Parathyroid adenoma (tissue), 2 donors: ENCODE data around the gene TLR1.

Experiments used
- H2AFZ ChIP-seq: fragments of 300-600 bp; sonication (generic); one replicate; pipeline ENCODE4 v1.7.0; 2017; ENCODE audit warnings: antibody characterized with exemption, mild to moderate bottlenecking
- H3K27ac ChIP-seq: fragments of 300-600 bp; sonication (generic); one replicate; pipeline ENCODE4 v1.7.0; 2017
- H3K27me3 ChIP-seq: fragments of 300-600 bp; sonication (generic); one replicate; pipeline ENCODE4 v1.7.0; 2017; ENCODE audit warnings: low read length; ENCODE audit not compliant: control insufficient read depth, insufficient read depth
- H3K36me3 ChIP-seq: fragments of 300-600 bp; sonication (generic); one replicate; pipeline ENCODE4 v1.7.0; 2017; ENCODE audit warnings: low read length; ENCODE audit not compliant: control insufficient read depth, insufficient read depth
- H3K4me1 ChIP-seq: fragments of 300-600 bp; sonication (generic); one replicate; pipeline ENCODE4 v1.7.0; 2017; ENCODE audit warnings: control low read depth
- H3K4me2 ChIP-seq: fragments of 300-600 bp; sonication (generic); one replicate; pipeline ENCODE4 v1.7.0; 2017; ENCODE audit warnings: low read length
- H3K4me3 ChIP-seq: fragments of 300-600 bp; sonication (generic); one replicate; pipeline ENCODE4 v1.7.0; 2017; ENCODE audit warnings: low read depth, low read length
- H3K79me2 ChIP-seq: fragments of 300-600 bp; sonication (generic); one replicate; pipeline ENCODE4 v1.7.0; 2017; ENCODE audit warnings: control low read depth
- H3K9ac ChIP-seq: fragments of 300-600 bp; sonication (generic); one replicate; pipeline ENCODE4 v1.7.0; 2017; ENCODE audit warnings: mild to moderate bottlenecking
- H3K9me3 ChIP-seq: fragments of 300-600 bp; sonication (generic); one replicate; pipeline ENCODE4 v1.7.0; 2017; ENCODE audit warnings: low read length; ENCODE audit not compliant: control insufficient read depth
- TF ChIP-seq, protein P1 (sequence below): fragments of 300-600 bp; sonication (generic); IDR thresholded peaks from one replicate; pipeline ENCODE4 v1.7.0; 2017; ENCODE audit warnings: antibody characterized with exemption, mild to moderate bottlenecking
- donor health status: primary hyperparathyroidism.

Gene TLR1

DNA sequence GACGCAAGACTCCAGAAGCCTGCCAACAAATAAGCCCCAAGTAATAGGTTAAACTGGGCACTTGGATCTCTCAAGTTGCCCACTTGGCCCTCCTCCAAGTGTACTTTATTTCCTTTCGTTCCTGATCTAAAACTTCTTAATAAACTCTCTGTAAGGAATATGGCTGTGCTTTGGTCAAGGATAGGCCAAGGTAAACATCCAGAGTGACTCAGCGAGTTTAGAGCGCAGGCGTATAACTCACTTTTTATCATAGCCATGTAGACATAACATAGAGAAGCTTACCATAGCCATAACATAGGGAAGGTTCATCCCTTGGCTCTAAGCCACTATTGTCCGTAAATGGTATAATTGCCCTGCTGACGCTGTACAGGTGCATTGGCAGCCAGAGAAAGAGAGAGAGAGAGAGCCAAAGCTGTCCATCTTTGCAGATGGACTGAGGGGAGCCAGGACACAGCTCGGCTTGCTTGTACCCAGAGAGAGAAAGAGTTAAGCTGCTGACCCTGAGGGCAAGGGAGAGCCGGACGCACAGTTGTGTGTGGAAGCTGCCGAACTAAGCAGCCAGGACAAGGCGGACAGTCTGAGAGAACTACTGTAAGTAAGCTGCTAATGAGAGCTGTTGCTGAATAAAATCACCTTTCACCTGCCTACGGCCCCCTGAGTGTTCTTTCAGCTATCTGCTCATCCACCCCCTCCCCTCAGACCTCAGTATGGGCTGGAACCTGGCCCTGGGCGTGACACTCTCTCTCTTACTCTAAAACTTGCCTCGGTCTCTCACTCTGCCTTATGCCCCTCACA, 1.8 kb downstream of the TLR1 start:
- TF ChIP-seq, protein P1, sequence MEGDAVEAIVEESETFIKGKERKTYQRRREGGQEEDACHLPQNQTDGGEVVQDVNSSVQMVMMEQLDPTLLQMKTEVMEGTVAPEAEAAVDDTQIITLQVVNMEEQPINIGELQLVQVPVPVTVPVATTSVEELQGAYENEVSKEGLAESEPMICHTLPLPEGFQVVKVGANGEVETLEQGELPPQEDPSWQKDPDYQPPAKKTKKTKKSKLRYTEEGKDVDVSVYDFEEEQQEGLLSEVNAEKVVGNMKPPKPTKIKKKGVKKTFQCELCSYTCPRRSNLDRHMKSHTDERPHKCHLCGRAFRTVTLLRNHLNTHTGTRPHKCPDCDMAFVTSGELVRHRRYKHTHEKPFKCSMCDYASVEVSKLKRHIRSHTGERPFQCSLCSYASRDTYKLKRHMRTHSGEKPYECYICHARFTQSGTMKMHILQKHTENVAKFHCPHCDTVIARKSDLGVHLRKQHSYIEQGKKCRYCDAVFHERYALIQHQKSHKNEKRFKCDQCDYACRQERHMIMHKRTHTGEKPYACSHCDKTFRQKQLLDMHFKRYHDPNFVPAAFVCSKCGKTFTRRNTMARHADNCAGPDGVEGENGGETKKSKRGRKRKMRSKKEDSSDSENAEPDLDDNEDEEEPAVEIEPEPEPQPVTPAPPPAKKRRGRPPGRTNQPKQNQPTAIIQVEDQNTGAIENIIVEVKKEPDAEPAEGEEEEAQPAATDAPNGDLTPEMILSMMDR, result no peak
- H3K9me3 ChIP-seq, result no peaks in the 10 kb centered on the region
- no peak overlapping the region for H3K4me2 ChIP-seq
- H3K4me3 ChIP-seq, result no peak overlapping the region
- no peak overlapping the region for H3K27ac ChIP-seq
- H3K4me1 ChIP-seq, result no peaks in the 10 kb centered on the region
- H3K9ac ChIP-seq, result no peak overlapping the region
- no peaks in the 10 kb centered on the region for H3K27me3 ChIP-seq
- H3K36me3 ChIP-seq, result no peaks in the 10 kb centered on the region
- H2AFZ ChIP-seq, result no peak overlapping the region
- no peaks in the 10 kb centered on the region for H3K79me2 ChIP-seq

DNA sequence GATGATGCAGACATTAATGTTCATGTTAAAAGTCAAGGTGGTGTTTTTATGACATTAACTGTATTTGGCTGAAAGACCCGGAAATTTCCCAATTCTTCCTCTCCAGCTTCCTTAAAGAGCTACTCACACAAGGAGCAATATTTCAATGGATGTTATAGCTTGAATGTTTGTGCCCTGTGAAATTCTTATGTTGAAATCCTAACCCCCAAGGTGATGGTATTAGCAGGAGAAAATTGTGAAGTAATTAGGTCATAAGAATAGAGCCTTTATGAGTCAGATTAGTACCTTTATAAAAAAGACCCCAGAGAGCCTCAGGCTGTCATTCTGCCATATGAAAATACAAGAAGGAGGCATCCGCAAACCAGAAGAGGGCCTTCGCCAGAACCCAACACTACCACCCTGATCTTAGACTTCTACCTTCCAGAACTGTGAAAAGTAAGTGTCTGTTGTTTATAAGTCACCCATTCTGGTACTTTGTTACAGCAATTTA, 3.6 kb downstream of the TLR1 start:
- Histone ChIP-seq H3K79me2 (no peaks in the 10 kb centered on the region), H3K27ac (no peak overlapping the region), H3K4me1 (no peaks in the 10 kb centered on the region), H3K27me3 (no peaks in the 10 kb centered on the region), H2AFZ (no peak overlapping the region), H3K9me3 (no peaks in the 10 kb centered on the region), H3K9ac (no peak overlapping the region), H3K36me3 (no peaks in the 10 kb centered on the region), H3K4me3 (no peak overlapping the region), H3K4me2 (no peak overlapping the region)
- TF ChIP-seq, protein P1, result no peak

DNA sequence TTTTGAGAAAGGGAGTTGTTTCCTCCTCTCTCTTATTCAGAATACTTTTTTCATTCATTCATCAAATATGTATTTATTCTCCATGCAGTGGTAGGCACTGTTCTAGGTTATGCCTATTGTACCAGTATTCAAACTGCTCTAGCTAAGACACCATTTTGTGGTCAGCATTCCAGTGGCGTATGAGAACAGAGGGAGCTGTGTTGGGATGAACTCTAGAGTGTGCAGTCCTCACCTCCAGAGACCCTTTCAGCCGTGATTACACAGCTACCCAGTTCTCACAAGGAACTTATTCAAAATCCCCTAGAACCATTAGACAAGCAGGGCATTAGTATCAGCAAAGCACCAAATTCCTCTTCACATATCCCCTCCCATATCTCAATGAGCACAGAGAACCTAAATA, 4.2 kb downstream of the TLR1 start:
- Histone ChIP-seq H3K79me2 (no peaks in the 10 kb centered on the region), H3K4me3 (no peak overlapping the region), H3K9ac (no peak overlapping the region), H3K4me2 (no peak overlapping the region), H3K9me3 (no peaks in the 10 kb centered on the region), H3K27me3 (no peaks in the 10 kb centered on the region), H3K27ac (no peak overlapping the region), H3K4me1 (no peaks in the 10 kb centered on the region), H2AFZ (no peak overlapping the region), H3K36me3 (no peaks in the 10 kb centered on the region)
- TF ChIP-seq, protein P1, result no peak

DNA sequence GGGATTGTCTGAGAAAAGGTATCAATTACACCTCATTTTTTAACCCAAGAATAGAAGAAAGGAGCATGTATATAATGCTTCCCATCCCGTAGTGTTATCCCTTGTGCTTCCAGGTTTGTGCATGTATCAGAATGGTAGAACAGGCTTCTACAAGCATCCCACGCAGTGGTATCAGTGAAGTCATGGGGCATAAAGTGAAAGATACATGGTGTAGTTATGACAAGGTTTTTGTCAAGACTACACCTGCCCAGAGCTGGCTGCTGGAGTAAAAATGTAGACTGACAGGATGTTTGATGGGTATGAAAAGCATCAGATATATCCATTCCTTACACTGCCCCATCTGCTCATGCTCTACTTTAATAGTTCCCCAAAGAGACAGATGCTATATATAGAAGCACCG, 9.5 kb downstream of the TLR1 start:
- Histone ChIP-seq H2AFZ (no peak overlapping the region), H3K4me3 (no peak overlapping the region), H3K79me2 (no peaks in the 10 kb centered on the region), H3K27ac (no peak overlapping the region), H3K4me2 (no peak overlapping the region), H3K9me3 (no peaks in the 10 kb centered on the region), H3K4me1 (no peaks in the 10 kb centered on the region), H3K9ac (no peak overlapping the region), H3K36me3 (no peaks in the 10 kb centered on the region), H3K27me3 (no peaks in the 10 kb centered on the region)
- TF ChIP-seq, protein P1, result no peak

DNA sequence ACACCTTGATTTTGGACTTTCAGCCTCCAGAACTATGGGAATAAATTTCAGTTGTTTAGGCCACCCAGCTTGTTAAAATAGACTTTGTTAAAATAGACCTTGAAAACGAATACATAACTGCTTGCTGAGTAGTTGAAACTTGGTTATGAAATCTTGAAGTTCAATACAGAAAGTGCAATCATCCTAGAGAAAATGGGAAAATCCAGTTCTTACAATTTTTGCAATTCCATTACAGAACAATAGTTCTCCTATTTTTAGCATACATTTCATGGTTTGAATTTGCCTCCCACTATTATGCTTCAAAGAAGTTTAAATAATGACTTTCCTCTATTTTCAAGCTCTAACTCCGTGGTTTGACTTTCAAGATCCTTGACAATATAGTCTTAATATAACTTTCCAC, 10.5 kb downstream of the TLR1 start:
- Histone ChIP-seq H3K36me3 (no peaks in the 10 kb centered on the region), H2AFZ (no peak overlapping the region), H3K4me2 (no peak overlapping the region), H3K27ac (no peak overlapping the region), H3K79me2 (no peaks in the 10 kb centered on the region), H3K9me3 (no peaks in the 10 kb centered on the region), H3K4me1 (no peaks in the 10 kb centered on the region), H3K9ac (no peak overlapping the region), H3K27me3 (no peaks in the 10 kb centered on the region), H3K4me3 (no peak overlapping the region)
- TF ChIP-seq, protein P1, result no peak
